H1 (cell line): ENCODE measurements around the gene FBH1. TPM values are rescaled to one million over a fixed set of nuclear protein-coding genes. Genes with fewer than 3 reads are reported as not detected.

ENCODE experiments used
- CTCF ChIA-PET: fragments of 300-600 bp; sonication (Branson Sonifier 250); formaldehyde crosslinking; loops from one replicate; lab custom pipeline; 2021; ENCODE audit not compliant: partially characterized antibody; lab: Charles Lee
- POLR2A ChIA-PET: fragments of 300-600 bp; sonication (Branson Sonifier 250); formaldehyde crosslinking; loops from one replicate; lab custom pipeline; 2021; ENCODE audit warnings: inconsistent platforms; ENCODE audit not compliant: partially characterized antibody; lab: Charles Lee
- DNase-seq, 2 experiments: peaks; one replicate each; pipeline versions ENCODE4 v3.0.0 to v3.0.0-alpha.2; 2010 to 2022; ENCODE audit warnings: low spot score in 2 of 2, low read depth in 1 of 2, mixed read lengths in 1 of 2
- FAIRE-seq: peaks from 2 replicates; lab custom pipeline; 2011; peaks lifted over from hg19 to GRCh38; lab: Jason Lieb, UNC
- H2AFZ ChIP-seq: 2 replicates; pipeline ENCODE4 v1.8.1; 2012; ENCODE audit warnings: low read length, inconsistent platforms
- H2AK5ac ChIP-seq: 2 replicates; pipeline ENCODE4 v1.6.1; 2013; ENCODE audit warnings: low read depth, low read length
- H2BK120ac ChIP-seq: replicated peaks from 2 replicates; pipeline ENCODE3; 2013; ENCODE audit warnings: low read depth, low read length, inconsistent platforms
- H2BK12ac ChIP-seq: 2 replicates; pipeline ENCODE4 v1.6.1; 2013; ENCODE audit warnings: low read depth, low read length
- H2BK15ac ChIP-seq: 2 replicates; pipeline ENCODE4 v1.6.1; 2013; ENCODE audit warnings: low read length
- H2BK20ac ChIP-seq: 2 replicates; pipeline ENCODE4 v1.6.1; 2013; ENCODE audit warnings: low read length
- H2BK5ac ChIP-seq: 2 replicates; pipeline ENCODE4 v1.6.1; 2013; ENCODE audit warnings: low read depth, low read length
- H3K14ac ChIP-seq: 2 replicates; pipeline ENCODE4 v1.6.1; 2013; ENCODE audit warnings: inconsistent platforms; ENCODE audit not compliant: insufficient read length
- H3K18ac ChIP-seq: 2 replicates; pipeline ENCODE4 v1.6.1; 2013; ENCODE audit warnings: low read length; ENCODE audit errors: extremely low read depth
- H3K23ac ChIP-seq: 2 replicates; pipeline ENCODE4 v1.6.1; 2013; ENCODE audit warnings: inconsistent platforms; ENCODE audit not compliant: insufficient read length
- H3K23me2 ChIP-seq: 2 replicates; pipeline ENCODE4 v1.6.1; 2013; ENCODE audit warnings: low read depth, low read length
- H3K27ac ChIP-seq: 2 replicates; pipeline ENCODE4 v1.6.1; 2011; ENCODE audit warnings: low read depth, low read length, inconsistent platforms
- H3K27me3 ChIP-seq, 4 experiments: replicated peaks in 1 of 4; 1 replicate in 1 of 4; 2 replicates in 3 of 4; pipeline versions ENCODE4 v1.6.1 to v1.8.1; 2011 to 2013; ENCODE audit warnings: low read length in 3 of 4, mild to moderate bottlenecking in 3 of 4, inconsistent platforms in 2 of 4, mixed read lengths in 2 of 4, moderate library complexity in 1 of 4; ENCODE audit not compliant: control insufficient read depth in 3 of 4, insufficient read depth in 3 of 4; ENCODE audit errors: extremely low read depth in 1 of 4
- H3K36me3 ChIP-seq, 4 experiments: 2 replicates each; pipeline versions ENCODE4 v1.6.1 to v1.8.1; 2011 to 2013; ENCODE audit warnings: mild to moderate bottlenecking in 4 of 4, low read length in 3 of 4, moderate library complexity in 2 of 4, control low read depth in 1 of 4, inconsistent platforms in 1 of 4; ENCODE audit not compliant: insufficient read depth in 4 of 4, control insufficient read depth in 2 of 4
- H3K4ac ChIP-seq: replicated peaks from 2 replicates; pipeline ENCODE3; 2013; ENCODE audit warnings: low read length, low read depth, mixed read lengths, inconsistent platforms; ENCODE audit not compliant: insufficient read length
- H3K4me1 ChIP-seq, 4 experiments: replicated peaks in 1 of 4; 1 replicate in 1 of 4; 2 replicates in 3 of 4; pipeline versions ENCODE4 v1.6.1 to v1.8.1; 2011 to 2013; ENCODE audit warnings: low read length in 3 of 4, inconsistent platforms in 2 of 4, mixed read lengths in 1 of 4; ENCODE audit not compliant: insufficient read depth in 4 of 4, control insufficient read depth in 3 of 4
- H3K4me2 ChIP-seq, 2 experiments: 2 replicates each; pipeline versions ENCODE4 v1.6.1 to v1.8.1; 2011 to 2013; ENCODE audit warnings: low read depth in 2 of 2, low read length in 2 of 2, control low read depth in 1 of 2, inconsistent platforms in 1 of 2, mild to moderate bottlenecking in 1 of 2; ENCODE audit not compliant: insufficient read depth in 1 of 2
- H3K4me3 ChIP-seq, 4 experiments: fragments of 200-600, 300-600 bp in 1 of 4; sonication (generic), shearing (Covaris generic), sonication (Bioruptor Twin) in 1 of 4; 2 replicates each; pipeline versions ENCODE4 v1.5.1 to v1.8.1; 2011 to 2016; ENCODE audit warnings: low read length in 4 of 4, low read depth in 3 of 4, control low read depth in 2 of 4, inconsistent platforms in 2 of 4, mild to moderate bottlenecking in 2 of 4, mixed read lengths in 1 of 4, moderate library complexity in 1 of 4; ENCODE audit not compliant: insufficient read depth in 2 of 4; ENCODE audit errors: extremely low read depth in 1 of 4
- H3K56ac ChIP-seq: replicated peaks from 2 replicates; pipeline ENCODE3; 2013; ENCODE audit warnings: low read depth, mild to moderate bottlenecking, mixed read lengths, low read length, inconsistent platforms; ENCODE audit not compliant: insufficient read length
- H3K79me1 ChIP-seq: 2 replicates; pipeline ENCODE4 v1.6.1; 2013; ENCODE audit warnings: low read depth, low read length, control low read depth
- H3K79me2 ChIP-seq, 2 experiments: 2 replicates each; pipeline versions ENCODE4 v1.6.1 to v1.8.1; 2012 to 2013; ENCODE audit warnings: low read length in 2 of 2, mild to moderate bottlenecking in 2 of 2, inconsistent platforms in 1 of 2; ENCODE audit not compliant: insufficient read depth in 2 of 2, control insufficient read depth in 1 of 2
- H3K9ac ChIP-seq, 4 experiments: replicated peaks in 1 of 4; 1 replicate in 1 of 4; 2 replicates in 3 of 4; pipeline versions ENCODE4 v1.6.1 to v1.8.1; 2011 to 2013; ENCODE audit warnings: low read depth in 3 of 4, low read length in 3 of 4, control low read depth in 2 of 4, mild to moderate bottlenecking in 2 of 4, moderate library complexity in 2 of 4, inconsistent platforms in 1 of 4; ENCODE audit errors: extremely low read depth in 1 of 4
- H3K9me3 ChIP-seq, 2 experiments: 2 replicates each; pipeline versions ENCODE4 v1.6.1 to v1.8.1; 2012 to 2013; ENCODE audit warnings: mild to moderate bottlenecking in 2 of 2, moderate library complexity in 2 of 2, control low read depth in 1 of 2, inconsistent platforms in 1 of 2, low read depth in 1 of 2, low read length in 1 of 2, mixed read lengths in 1 of 2; ENCODE audit not compliant: insufficient read depth in 2 of 2
- H4K20me1 ChIP-seq, 2 experiments: replicated peaks in 1 of 2; 2 replicates each; pipeline versions ENCODE3 to v1.8.1; 2011 to 2013; ENCODE audit warnings: inconsistent platforms in 2 of 2, low read length in 2 of 2, mild to moderate bottlenecking in 1 of 2; ENCODE audit not compliant: insufficient read depth in 2 of 2, control insufficient read depth in 1 of 2
- H4K5ac ChIP-seq: 2 replicates; pipeline ENCODE4 v1.6.1; 2013; ENCODE audit warnings: low read length, low read depth, mixed read lengths, inconsistent platforms; ENCODE audit not compliant: insufficient read length
- H4K8ac ChIP-seq: 2 replicates; pipeline ENCODE4 v1.8.0; 2013; ENCODE audit warnings: mild to moderate bottlenecking, moderate library complexity, low read length, inconsistent platforms; ENCODE audit not compliant: insufficient read depth; ENCODE audit errors: extremely low read depth
- H4K91ac ChIP-seq: replicated peaks from 2 replicates; pipeline ENCODE3; 2013; ENCODE audit warnings: low read length, mixed read lengths, inconsistent platforms; ENCODE audit not compliant: insufficient read length
- WGBS, 2 experiments: shearing (Covaris generic) in 1 of 2; methylation state at CpG; one replicate each; pipeline versions ENCODE4 v1.1.6 to v1.1.7; 2013 to 2015; ENCODE audit warnings: low lambda C conversion rate in 2 of 2, mixed read lengths in 2 of 2, inconsistent platforms in 1 of 2, low coverage in 1 of 2, missing lambda C conversion rate in 1 of 2; ENCODE audit not compliant: insufficient replicate concordance in 2 of 2, insufficient coverage in 1 of 2, insufficient read length in 1 of 2; ENCODE audit errors: extremely low coverage in 1 of 2, missing lambda C conversion rate in 1 of 2; 5-methylcytosine and 5-hydroxymethylcytosine counted together
- polyA plus RNA-seq, 7 experiments: library from polyadenylated mRNA; depleted of rRNA in 3 of 7; stranded (reverse) in 5 of 7; unstranded in 2 of 7; fragments of >200 nt in 5 of 7; fragments of 200-250 nt in 2 of 7; gene quantifications; 1 replicate in 5 of 7; 2 replicates in 1 of 7; 4 replicates in 1 of 7; pipeline versions ENCODE4 v1.2.1 to v1.2.3, GENCODE V29; 2011 to 2013; ENCODE audit warnings: missing spikeins in 2 of 7, mixed read lengths in 2 of 7
- total RNA-seq: library from RNA; stranded (reverse); fragmentation: NEBNext Ultra II Directional; extraction: Animal tissue kit (Norgen Biotek cat#: 25700); gene quantifications from 2 replicates; pipeline ENCODE4 v1.2.1, GENCODE V29; 2021

The FBH1 gene
- total and polyA plus RNA-seq, 2 of the 8 experiments (the other 6 are each of a cell fraction or from before 2014, with no cell fraction given): 31.1 to 51.8 TPM

DNA sequence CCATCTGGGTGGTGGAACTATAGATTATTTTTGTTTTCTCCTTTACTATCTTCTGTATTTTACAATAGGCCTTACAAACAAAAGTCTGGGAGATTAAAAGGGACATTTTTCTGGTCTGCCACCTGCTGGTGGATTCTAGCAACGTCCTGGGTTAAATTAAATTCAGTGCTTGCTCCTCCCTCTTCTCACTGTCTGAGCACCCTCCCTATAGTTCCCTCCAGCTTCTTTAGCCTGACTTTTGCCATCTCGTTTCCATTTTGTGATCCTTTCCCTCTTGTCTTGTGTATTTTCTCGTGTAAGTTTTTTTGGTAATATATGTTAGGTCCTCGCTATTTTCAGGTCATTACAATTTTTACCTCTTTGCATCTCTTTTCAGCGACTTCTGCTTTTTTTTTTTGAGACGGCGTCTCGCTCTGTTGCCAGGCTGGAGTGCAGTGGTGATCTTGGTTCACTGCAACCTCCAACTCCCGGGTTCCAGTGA, 16.5 kb upstream of the FBH1 start:
- H3K4ac ChIP-seq: no peak overlapping the region
- POLR2A ChIA-PET: interaction anchor here (1.0 to 5.3 kb wide), 6 partner anchors 15 to 68 kb away, joined by 3 to 22 read pairs (median 6); partner anchors contain the start of genes ANKRD16, FBH1 and GDI2
- no peak overlapping the region for H3K18ac ChIP-seq
- no peak overlapping the region for H3K9ac ChIP-seq
- H4K20me1 ChIP-seq: peaks cover 0 to 5% of the 10 kb centered on the region in 2 experiments
- no peak overlapping the region for H2AFZ ChIP-seq
- no peak overlapping the region for H2BK15ac ChIP-seq
- no peak overlapping the region for H3K14ac ChIP-seq
- H3K36me3 ChIP-seq: peaks cover 8 to 38% (median 17%) of the 10 kb centered on the region in 4 experiments; a peak in 7 of 8 replicates
- H3K23me2 ChIP-seq: no peaks in the 10 kb centered on the region
- no peak overlapping the region for H3K4me3 ChIP-seq
- no peaks in the 10 kb centered on the region for H3K27me3 ChIP-seq
- no peak overlapping the region for H4K91ac ChIP-seq
- H3K9me3 ChIP-seq: no peaks in the 10 kb centered on the region
- H2BK20ac ChIP-seq: no peak overlapping the region
- no peaks in the 10 kb centered on the region; a peak in 1 of 7 replicates for H3K4me1 ChIP-seq
- no peak overlapping the region for H2BK120ac ChIP-seq
- H4K8ac ChIP-seq: no peak overlapping the region
- CTCF ChIA-PET: interaction anchor here (0.5 to 4.9 kb wide), 20 partner anchors 10 to 877 kb away, joined by 3 to 70 read pairs (median 5); partner anchors contain the start of genes ANKRD16 and FBH1
- no peak overlapping the region for H3K23ac ChIP-seq
- H3K4me2 ChIP-seq: no peak overlapping the region
- H3K56ac ChIP-seq: no peak overlapping the region
- no peak overlapping the region for H2BK12ac ChIP-seq
- 67% methylated on average over 8 of the region's 9 CpGs; no CpG with 5 or more reads in 1 of the 2 experiments for WGBS, 2 experiments
- H2AK5ac ChIP-seq: no peak overlapping the region
- DNase-seq (peak in 1 of 2 experiments; percentile 79), FAIRE-seq (peak; percentile 58)
- H2BK5ac ChIP-seq: no peak overlapping the region
- no peak overlapping the region for H3K27ac ChIP-seq
- no peak overlapping the region for H4K5ac ChIP-seq
- H3K79me2 ChIP-seq: no peaks in the 10 kb centered on the region
- H3K79me1 ChIP-seq: no peaks in the 10 kb centered on the region
